ENCODE measurements around the gene PRSS57.

The PRSS57 gene

DNA sequence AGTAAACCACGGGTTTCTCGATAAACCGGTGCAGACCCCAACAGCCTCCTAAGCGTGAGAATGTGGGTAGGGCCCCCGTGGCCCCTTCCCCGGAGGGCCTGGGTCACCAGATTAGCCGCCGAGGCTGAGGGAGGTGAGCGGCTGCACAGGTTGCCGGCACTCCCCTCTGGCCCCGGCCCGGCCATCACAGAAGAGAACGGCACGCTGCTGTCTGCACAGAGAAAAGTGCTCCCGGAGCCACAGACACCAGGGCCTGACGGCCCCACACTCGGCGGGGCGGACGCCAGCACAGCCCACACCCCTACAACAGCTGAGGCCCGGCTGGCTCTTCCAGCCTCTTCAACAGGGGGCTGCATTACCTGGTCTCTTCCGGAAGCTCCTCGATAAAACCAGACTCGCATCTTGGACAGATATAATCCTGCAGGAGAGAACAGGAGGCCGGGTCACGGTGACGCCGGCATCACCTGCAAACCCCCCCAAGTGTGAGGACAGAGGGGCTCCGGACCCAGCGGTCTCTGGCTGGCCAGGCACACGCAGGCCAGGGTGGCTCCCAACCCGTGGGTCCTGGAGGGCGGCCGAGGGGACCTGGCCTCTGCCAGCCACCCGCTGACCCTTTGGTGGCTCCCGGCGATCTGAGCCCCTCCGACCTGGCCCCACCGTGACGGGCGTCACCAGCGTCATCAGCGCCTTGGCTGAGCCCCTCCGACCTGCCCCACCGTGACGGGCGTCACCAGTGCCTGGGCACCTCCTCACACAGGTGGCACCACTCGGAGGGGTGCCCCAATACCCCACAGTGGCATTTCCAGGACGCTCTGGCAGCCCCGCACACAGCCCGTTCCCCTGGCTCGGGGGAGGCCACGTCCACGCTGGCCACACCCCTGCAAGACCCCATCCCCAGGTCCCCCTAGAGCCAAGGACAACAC is 42.5 kb downstream of the PRSS57 start:
- DNase-seq (ENCODE audit: low spot score), result no peak

GRCh38 chr19:651991-652390 is 43.3 kb downstream of the PRSS57 start:
- no peak for DNase-seq (ENCODE audit: low spot score)

GRCh38 chr19:651114-651818 is 44.0 kb downstream of the PRSS57 start:
- DNase-seq (ENCODE audit: low spot score), result no peak

DNA sequence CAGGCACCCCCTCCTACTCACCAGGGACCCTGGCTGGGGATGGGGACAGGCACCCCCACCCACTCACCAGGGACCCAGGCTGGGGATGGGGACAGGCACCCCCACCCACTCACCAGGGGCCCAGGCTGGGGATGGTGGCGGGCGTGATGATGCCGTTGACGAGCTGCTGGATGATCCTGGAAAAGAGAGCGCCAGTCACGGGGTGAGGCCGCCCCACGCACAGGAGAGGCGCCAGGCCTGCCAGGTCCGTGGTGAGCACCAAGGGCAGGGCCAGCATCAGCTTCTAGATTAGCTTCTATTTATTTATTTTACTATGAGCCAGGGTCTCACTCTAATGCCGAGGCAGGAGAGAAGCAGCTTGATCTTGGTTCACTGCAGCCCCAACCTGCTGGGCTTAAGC is 45.1 kb downstream of the PRSS57 start:
- no peak for DNase-seq (ENCODE audit: low spot score)

GRCh38 chr19:648904-649801 is 46.1 kb downstream of the PRSS57 start:
- no peak for DNase-seq (ENCODE audit: low spot score)

GRCh38 chr19:648305-648704 is 46.9 kb downstream of the PRSS57 start:
- no peak for DNase-seq (ENCODE audit: low spot score)

- DNase-seq (ENCODE audit: low spot score), result no peak
Observed at GRCh38 chr19:647566-648284, 47.5 kb downstream of the PRSS57 start.

GRCh38 chr19:646779-647565 is 48.3 kb downstream of the PRSS57 start:
- no peak for DNase-seq (ENCODE audit: low spot score)

DNA sequence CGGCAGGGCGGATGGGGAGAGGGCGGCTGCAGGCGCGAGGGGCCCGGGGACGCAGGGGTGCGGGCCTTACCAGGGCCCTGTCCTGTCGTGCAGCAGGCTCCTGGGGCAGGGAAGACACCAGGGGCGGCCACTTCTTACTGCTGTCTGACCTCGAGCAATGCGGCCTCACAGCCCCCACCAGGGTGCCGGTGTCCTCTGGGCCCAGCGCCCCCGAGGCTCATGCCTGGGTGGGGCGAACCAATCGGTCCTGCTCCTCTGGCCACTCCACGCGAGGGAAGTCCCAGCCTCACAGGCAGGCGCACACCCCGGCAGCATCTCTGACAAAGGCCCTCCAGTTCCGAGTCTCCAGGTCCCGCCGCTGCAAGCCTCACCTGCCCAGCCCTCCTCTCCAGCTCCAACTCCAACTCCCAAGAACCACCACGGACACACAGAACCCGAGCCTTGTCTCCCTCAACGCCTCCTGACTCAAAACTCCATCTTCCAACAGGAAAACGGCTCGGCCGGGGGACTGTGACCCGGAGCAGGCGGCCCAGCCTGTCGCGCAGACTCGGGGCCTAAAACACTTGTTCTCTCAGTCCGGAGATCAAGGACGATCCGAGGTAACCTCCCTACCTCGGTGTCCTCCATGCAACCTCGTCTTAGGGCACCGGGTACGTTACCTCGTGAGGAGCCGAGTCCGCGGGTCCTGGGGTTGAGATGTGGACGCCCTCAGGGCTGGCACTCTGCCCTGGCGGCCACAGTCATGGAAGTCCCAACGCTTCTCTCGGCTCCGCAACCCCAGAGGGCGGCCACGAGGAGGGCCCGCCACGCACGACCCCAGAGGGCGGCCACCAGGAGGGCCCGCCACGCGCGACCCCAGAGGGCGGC is 49.1 kb downstream of the PRSS57 start:
- no peak for DNase-seq (ENCODE audit: low spot score)

DNA sequence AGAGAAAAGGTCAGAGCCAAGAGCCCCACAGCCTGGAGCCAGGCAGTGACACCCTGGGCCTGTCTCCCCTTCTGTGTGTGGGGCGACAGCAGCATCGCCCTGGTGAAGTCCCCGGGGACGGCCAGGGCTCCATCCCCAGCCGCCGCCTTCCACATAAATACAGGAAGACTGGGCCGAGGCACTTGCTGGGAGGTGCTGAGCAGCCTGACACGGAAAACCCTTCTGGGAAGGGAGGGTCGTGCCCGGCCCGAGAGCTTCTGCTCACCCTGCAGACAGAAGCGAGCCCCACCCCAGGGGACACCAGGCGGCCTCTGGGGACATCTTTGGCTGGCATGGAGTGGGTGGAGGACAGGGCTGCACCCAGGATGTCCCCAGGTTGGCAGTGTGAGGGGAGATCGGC is 50.5 kb downstream of the PRSS57 start:
- DNase-seq (ENCODE audit: low spot score), result no peak

DNA sequence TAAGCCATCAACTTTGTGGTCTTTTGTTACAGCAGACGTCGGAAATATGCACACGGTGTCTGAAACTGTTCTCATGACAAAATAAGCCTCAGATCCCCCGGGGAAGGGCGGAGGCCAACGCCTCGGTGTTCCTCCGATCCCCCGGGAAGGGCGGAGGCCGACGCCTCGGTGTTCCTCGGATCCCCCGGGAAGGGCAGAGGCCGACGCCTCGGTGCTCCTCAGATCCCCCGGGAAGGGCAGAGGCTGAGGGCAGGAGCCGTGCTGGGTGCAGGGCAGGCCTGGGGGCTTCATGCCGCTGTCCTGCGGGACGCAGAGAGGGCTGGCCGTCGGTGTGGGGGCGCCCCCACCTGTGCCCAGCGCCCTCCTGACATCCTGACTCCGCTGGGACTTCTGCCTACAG is 50.9 kb downstream of the PRSS57 start:
- DNase-seq (ENCODE audit: low spot score), result no peak

- no peak for DNase-seq (ENCODE audit: low spot score)
Observed at GRCh38 chr19:643736-644135, 51.5 kb downstream of the PRSS57 start.

DNA sequence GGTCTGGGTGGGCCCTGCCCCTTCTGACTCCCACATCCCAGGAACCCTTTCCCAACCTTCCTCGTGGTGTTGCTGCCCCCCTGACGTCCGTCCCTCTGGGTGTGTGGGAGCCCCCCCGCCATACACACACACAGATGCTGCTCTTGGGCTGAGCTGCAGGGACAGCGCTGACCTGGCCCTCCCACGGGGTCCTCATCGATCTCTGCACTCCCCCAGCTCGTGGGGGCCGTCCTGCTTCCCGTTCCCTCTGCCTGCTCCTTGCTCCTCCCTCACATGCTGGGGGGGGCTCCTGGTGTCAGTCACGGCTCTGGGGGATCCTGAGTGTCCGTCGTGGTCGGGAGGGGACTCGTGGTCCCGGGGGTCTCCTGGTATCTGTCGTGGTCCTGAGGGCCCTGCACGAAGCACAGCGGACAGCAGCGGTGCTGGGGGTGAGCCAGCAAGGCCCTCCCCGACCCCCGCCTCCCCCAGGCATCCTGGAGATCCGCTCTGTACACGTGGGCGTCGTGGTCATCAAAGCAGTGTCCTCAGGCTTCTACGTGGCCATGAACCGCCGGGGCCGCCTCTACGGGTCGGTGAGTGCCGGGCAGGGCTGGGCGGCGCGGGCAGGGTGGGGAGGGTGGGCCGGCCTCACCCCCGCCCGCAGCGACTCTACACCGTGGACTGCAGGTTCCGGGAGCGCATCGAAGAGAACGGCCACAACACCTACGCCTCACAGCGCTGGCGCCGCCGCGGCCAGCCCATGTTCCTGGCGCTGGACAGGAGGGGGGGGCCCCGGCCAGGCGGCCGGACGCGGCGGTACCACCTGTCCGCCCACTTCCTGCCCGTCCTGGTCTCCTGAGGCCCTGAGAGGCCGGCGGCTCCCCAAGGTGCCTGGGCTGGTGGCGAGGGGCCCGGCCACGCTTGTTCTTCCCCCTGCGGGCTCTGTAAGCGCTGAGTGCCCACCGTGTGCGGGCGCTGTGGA is 52.2 kb downstream of the PRSS57 start:
- DNase-seq (ENCODE audit: low spot score), result no peak

GRCh38 chr19:641702-642101 is 53.5 kb downstream of the PRSS57 start:
- DNase-seq (ENCODE audit: low spot score), result no peak

GRCh38 chr19:640606-641189 is 54.6 kb downstream of the PRSS57 start:
- no peak for DNase-seq (ENCODE audit: low spot score)

DNA sequence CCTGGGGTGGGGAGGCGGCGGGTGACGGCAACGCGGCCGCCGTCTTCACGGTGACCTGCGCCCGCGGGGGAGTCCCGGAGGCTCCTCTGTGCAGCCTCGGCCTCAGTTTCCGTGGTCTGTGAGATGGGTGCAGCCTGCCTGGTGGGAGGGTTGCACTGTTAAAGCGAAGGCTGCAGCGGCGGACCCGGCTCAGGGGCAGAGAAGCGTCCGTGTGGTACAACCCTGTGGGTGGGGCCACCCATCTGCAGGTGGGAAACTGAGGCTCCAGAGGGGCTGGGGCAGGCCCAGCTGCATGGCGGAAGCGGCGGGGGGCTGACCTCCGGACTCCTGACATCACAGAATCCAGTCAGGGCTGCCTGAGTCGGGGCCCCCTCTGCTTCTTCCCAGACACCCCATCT is 55.1 kb downstream of the PRSS57 start:
- no peak for DNase-seq (ENCODE audit: low spot score)

DNA sequence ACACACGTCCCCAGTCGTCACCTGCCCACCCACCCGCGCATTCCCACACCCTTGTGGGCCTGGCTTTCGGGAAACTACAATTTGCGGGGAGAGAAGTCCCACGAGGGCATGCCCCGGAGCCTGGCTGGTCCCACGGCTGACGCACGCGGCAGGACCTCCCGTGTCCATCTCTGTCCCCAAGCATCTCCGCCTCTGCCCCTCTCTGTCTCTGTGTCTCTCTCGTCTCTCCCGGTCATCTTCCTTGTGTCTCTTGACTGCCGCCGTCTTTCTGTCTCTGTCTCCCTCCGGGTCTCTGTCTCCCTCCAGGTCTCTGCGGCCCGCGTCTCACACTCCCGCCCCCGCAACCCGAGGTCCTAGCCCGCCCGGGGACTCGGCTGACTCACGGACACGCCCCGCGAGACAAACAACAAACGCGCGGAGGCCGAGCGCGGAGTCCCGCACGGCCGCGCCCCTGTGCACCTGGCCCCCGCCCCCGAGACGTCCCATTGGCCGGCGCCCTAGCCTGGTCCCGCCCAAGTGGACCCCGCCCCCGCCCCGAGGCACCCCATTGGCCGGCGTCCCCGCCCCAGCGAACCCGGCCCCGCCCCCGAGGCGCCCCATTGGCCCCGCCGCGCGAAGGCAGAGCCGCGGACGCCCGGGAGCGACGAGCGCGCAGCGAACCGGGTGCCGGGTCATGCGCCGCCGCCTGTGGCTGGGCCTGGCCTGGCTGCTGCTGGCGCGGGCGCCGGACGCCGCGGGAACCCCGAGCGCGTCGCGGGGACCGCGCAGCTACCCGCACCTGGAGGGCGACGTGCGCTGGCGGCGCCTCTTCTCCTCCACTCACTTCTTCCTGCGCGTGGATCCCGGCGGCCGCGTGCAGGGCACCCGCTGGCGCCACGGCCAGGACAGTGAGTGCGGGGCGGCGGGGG is 55.7 kb downstream of the PRSS57 start, which contains the start of gene FGF22:
Gene FGF22, plus strand, starts transcription at position 627 of the 908 bp plus-strand sequence. Its CDS starts 47 bp downstream, at position 674.
- no peak for DNase-seq (ENCODE audit: low spot score)

Data from RKO (cell line).